A204.1 (cell line): ENCODE results near the gene MEF2C.

Experiments
- FAIRE-seq: peaks from 2 replicates; lab custom pipeline; 2012; peaks lifted over from hg19 to GRCh38; lab: Jason Lieb, UNC

Gene MEF2C

DNA sequence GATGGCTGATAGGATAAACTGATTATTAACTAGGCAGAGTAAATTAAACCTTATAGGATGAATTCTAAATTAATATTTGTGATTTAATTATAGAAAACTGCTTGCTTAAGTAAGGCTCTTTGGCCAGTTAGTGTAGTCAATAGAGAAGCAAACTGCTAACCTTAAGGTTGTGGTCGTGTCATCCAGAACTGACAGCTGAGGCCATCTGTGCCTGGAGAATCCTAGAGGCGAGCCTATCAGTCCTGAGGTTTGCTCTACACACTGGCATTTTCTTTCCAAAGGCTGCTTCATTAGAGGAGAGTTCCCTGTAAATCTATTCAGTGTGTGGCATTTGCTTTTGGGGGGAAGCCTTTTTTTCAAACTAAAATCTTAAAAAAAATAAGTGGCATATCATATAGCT is 169.2 kb downstream of the MEF2C start:
- no peak for FAIRE-seq

DNA sequence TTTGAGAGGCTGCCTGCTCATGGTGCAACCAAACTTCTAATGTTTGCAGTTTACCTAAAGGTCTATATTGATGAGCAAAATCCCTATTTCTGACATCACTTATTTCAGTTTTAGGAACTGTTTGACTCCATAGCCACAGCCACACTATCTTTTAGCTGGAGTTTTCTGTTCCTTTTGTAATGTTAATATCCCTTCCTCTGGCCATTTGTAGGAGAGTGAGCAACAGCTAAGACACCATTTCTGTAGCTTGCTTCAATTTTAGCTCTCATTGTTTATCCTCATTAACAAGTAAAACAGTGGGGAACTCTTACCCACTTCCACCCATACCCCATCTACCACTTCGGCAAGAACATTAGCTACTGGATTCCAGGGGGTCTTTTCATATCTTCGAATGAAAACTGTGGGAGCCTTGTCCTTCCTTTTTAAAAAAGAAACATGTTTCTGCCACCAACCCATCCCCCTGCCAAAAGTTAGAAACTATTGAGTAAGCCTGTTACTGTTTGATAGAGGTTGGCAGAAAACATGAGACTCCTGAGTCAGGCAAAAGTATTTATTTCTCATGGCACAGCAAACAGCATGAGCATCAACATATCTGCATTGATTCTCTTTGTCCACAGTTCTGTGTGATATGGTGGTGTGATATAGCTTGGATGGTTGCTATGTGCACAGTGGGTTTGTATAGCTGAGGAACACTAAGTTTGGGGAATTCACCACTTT is 174.1 kb downstream of the MEF2C start:
- FAIRE-seq: no peak

DNA sequence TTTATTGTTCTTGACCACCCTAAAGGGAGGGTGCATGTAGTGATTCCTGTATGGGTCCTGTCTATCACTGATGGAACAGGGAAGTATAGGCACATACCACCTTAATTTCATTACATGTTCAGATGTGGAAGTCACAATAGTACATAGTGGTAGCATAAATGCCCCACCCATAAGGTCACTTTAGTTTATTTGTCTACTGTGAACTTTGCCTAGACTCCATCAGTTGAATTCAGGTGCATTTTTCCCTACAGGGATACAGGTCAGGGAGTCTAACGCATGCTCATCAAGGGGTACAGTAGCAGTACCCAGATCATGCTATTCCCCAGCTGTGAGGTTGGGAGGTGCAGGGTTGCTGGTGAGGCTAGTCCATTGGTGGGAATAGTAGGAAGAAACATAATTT is 175.0 kb downstream of the MEF2C start:
- no peak for FAIRE-seq

DNA sequence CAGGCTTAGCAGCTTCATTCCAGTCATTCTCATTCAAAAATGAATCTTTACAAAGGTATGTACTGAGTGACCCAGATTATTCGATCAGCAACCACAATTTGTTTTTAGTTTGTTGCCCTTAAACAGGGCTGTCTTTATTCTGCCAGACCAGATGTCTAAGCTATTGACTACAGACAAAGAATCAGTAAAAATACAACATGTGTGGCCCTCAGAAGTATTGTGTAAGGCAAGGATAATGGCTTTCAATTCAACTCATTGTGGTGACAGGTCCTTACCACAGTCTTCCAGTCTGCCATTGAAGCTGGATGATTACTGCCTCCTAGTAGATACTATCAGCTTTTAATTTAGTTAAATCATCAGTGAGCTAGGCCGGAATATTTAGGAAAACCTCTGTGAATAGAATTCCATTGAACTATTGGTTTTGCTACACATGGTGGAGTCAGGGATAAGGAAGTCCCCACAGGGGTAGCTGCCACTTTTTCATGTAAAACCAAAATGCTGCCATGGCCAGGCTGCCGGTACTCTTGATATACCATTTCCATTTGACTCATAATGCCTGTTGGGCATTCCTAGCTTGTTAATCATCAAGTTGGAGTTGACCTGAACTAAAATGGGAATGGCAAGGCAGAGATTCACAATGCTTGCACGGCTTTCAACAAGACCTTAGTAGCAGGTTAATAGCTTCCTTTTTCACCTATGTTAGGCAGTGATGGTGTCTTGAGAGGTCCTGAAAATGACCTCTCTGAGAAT is 175.6 kb downstream of the MEF2C start:
- no peak for FAIRE-seq

DNA sequence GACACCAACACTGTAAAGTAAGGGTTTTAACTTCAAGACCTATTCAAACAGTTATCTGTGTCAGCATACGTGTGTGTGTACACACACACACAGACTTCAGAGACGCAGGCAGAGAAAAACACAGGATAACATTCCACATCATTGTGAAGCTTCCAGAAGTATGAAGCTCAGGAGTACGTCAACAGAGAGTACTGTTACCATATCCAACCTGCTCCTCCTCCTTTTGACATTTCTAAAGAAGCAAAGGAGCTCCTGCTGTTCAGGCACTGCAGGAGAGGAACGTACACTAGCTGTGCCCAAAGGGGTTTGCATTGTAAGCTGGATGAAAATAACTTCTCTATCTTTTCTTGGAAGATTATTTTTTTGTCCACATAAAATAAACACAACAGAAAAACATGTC is 180.7 kb downstream of the MEF2C start:
- FAIRE-seq: no peak

DNA sequence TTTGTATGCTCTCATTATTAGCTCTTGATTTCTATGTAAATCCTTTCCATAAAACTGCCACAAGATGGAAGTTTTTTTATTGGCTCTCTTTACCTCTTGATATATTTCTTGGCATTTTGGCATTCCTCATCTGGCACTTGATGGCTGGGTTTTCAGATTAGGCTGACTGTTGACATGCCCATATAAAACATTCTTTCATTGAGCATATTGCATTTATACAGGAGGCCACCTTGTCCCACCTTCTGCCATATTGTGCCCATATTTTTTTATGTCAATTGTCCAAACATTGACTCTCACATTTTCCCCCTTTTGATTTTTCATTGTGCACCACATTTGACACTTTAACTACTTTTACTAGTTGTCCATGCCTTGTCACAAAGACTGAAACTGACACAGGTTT is 182.9 kb downstream of the MEF2C start:
- no peak for FAIRE-seq

DNA sequence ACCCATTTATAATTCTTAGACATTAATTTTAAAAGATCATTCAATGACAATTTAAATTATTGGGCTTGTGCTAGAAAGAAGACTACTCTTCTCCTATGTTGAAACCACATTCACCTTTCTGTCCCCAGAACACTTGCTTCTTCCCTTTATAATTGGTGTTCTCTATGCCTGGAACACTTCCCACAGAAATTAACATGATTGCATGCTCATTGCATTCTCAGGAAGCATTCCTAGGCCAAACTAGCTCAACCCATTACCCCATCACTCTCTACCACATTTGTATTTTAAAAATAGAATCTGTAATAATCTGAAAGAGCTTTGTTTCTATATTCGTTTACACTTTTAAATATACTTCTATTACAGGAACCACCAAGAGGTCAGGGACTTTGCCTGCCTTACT is 184.7 kb downstream of the MEF2C start:
- no peak for FAIRE-seq

DNA sequence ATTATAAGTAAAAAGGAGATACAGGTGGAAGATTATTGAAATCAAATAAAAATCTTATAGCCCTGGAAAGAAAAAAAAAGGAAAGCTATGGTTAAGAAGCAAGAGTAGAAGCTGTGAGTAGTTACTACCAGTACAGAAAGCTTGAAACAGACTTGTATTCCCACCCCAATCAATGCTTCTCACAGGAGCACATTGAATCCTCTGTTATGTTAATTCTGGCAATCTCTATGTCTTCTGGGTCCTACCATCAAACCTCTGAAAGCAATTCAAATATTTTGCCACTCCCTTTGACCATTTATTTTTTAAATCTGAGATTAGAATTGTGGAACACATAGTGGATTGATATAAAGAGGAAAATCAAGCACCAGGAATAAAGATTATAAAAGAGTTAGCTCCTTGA is 186.5 kb downstream of the MEF2C start:
- no peak for FAIRE-seq

DNA sequence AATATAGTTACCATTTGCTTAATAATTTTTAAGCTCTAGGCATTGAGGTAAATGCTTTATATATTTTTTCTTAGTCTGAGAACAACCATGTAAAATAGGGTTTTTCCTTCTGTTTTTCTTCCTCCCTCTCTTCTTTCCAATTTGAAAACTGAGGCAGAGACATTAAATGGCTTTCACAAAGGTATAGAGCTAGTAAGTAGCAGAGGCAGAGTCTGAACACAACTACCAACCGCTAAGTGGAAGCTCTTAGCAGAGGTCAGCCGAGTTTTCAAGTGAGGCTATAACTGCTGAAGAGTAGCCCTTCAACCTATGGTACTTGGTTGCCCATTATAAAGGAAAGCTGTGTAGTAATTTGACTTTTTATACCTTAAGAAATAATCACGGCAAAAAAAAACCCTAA is 187.1 kb downstream of the MEF2C start:
- no peak for FAIRE-seq

DNA sequence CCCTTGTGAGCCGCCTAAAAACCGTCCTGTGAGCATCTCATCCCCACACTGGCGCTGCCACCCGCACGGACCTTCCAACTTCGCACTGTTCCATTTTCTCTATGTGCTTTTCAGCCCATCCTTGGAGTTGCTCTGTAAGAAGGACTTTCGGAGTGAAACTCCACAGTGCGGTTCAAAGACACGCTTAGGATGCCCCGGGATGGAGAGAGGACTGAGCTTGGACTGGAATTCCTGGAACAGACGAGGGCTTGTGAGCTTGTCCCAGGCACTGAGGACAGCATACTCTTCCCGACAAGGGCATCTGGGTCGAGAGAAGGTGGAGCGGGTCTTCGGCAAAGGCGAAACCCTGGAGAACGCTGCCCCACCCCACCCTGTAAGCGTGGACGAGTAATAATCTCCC is 187.8 kb downstream of the MEF2C start:
- no peak for FAIRE-seq

DNA sequence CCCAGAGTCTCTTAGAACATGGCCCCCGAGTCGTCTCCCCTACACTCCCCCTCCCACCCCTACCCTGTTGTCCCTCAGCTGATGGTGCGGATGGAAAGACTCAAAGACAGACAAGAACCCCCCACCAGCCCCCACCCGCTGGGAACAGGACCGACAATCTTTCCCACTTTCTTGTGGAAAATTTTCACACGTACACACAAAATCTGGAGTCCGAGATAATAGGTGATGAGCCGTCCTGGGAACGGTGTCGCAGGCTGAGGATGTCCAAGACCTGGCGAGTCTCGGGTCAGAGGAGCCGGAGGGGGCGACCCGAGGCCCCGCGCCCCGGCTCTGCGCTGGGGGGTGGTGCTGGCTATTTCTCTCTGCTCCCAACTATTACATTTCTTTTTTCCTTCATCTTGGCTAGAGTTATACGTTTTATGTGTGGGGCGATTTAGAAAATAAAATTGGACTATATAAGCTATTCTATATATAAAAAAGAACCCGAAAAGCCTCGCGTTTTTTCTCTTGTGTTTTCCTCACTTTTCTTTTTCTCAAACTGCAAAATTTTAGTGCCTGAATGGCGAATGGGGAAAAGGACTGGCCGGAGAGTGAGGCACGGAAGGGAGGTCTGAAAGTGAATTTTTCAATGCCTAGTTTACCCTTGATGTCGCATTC is 188.8 kb downstream of the MEF2C start:
- FAIRE-seq: no peak

DNA sequence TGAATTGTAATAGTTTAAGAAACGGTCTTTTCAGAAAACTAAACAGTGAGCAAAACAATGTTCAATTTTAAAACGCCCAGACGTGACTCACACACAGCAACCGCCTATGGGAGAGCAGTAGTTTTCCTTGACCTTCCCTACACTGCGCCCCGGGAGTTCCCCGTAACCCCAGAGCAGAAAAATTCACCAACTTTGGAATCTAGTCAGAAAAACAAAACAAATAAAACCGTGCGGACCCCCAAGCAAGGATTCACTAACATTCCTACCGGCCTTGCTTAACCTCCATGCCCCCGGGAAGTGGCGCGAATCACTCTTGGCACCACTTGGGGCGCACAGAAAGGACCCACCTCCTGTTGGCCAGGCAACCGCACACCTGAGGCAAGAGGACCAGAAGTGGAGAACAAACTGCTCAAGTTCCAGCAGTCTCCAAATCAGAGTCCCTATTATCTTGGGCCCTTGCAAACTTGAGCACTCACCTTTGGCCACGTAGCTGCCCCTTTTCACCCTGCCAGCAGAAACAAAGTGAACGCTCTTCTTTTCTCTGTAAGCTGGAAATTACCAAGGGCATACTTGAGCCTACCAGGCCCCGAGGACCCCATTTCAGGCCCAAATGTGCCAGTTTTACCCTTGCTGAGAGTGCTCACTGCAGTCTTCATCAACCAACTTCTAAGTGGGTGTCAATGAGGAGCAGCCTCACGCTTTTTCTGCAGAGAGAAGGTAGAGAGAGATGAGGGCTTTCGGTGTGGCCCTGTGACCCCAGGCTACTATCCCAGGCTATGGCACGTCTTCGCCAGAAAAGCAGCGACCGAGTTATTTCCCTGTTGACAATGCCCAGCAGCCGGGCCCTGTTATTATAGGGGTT is 189.7 kb downstream of the MEF2C start:
- FAIRE-seq: no peak

DNA sequence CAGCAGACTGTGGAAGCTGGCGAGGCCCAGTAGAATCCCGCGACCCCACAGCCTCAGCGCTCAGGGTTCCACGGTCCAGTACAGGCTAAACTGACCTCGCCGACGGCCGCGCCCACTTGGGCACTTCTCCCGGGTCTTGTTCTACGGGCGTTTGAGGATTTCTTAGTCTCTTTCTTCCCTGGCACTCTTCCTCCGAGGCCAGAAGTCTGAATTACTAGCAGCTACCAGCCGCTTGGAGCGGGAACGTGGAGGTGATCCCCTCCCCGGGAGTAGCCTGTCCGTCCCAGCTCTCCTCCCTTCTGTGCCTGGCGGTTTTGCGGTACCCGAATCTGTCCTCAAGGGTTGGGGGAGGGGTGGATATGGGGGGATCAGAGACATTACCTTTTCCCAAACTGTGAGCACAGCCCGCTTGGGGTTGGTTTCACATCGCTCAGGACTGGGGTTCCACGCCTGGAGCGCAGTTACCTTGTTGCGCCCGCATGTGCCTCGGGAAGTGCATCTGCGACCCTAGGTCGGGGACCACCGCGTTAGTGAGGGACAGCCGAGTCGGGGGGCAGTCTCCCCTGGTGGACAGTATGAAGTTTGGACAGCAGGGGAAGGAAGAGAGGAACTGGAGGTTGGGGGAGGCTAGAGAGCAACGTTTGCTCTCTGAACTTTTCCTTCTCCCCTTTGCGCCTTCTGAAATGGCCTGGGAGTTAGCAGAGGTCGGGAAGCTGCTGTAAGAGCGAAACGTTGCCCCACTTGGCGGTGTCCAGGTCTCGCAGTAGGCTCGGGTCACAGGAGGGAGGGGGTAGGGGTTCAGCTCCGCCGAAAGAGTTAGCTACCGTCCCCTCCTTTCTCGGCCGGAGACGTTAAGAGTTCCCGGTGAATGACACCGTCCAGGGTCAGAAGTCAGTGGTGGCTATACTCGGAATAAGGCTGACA is 190.8 kb downstream of the MEF2C start:
- FAIRE-seq: no peak

DNA sequence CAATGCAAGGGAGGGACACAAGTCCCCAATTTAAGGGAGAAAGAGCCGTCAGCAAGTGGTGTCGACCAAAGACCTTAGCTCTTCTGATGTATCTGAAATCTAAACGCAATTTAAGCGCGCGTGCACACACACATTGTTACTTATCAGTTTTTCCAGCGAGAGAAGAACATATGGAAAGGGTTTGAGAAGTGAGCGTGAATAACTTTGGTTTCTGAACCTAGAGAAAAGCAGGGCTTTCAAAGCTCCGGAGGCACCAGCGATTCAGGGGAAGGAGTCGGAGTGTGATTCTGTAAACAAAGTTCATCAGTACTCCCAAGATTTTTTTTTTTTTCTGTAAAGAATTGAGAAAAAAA is 191.8 kb downstream of the MEF2C start:
- no peak for FAIRE-seq

DNA sequence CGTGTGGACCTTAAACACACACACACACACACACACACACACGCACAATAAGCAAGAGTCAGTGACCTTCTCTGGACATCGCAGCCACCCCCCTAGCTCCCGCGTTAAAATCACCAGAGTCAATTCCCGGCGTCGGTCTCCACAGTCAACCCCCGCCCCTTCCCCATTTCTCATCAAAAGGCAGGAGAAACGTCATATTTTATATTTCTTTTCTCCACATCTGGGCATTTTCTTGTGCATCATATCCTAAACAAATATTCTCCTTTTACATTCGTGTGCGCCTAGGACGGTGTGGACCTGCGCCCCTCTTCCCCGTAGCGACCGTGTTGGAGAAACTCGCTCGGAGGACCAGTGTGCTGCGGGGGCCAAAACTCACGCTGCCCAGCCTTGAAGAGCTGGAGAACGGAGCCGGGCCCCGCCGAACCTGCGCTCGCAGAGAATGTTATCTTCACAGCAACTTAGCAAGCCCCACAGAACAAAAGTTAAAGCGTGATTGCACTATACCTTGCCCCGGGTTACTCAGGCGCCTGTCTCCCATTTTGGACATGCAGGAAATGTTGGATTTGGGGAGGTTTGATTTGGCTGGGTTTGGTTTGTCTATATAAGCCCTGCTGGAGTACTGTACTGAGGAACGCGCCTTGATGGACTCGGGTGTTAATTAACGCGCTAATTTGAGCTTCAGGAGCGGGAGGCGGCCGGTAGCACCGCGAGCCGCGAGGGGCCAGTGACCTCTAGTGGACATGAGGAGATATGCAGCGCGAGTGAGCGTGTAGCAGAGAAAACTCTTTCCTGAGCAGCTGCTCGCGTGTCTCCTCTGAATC is 192.4 kb downstream of the MEF2C start:
- no peak for FAIRE-seq

DNA sequence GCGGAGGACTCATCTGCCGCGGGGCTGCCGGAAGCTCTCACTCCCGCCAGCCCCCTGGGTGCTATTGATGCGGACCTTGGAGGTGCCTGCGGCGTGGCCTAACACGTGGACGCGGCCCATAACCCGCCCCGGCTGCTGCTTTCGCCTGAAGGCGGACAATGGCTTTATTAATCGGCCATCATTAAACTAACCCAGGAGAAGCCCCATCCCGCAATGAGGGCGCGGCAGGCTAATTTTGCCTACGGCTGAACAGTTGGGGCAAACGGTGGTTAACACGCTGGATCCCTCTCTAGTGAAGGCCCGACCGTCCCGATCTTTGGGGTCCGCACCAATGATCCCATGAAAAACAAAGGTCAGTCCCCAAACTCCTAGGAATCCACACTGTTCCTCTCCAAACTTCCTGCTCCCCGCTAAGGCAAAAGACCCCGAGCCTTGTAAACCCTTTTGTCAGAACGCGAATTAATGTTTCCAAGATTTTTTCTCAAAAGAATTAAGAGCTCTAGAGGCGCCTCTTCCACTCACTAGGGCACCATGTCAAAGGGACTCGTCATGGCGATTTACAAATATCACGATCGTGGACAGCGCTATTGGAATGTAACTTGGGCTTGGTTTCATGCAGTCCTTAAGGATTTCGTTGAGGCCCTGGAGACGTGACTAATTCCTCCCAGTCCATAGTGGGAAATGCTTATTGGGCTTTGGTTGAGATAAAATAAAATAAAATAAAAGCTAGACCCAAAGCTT is 193.1 kb downstream of the MEF2C start:
- FAIRE-seq: no peak

DNA sequence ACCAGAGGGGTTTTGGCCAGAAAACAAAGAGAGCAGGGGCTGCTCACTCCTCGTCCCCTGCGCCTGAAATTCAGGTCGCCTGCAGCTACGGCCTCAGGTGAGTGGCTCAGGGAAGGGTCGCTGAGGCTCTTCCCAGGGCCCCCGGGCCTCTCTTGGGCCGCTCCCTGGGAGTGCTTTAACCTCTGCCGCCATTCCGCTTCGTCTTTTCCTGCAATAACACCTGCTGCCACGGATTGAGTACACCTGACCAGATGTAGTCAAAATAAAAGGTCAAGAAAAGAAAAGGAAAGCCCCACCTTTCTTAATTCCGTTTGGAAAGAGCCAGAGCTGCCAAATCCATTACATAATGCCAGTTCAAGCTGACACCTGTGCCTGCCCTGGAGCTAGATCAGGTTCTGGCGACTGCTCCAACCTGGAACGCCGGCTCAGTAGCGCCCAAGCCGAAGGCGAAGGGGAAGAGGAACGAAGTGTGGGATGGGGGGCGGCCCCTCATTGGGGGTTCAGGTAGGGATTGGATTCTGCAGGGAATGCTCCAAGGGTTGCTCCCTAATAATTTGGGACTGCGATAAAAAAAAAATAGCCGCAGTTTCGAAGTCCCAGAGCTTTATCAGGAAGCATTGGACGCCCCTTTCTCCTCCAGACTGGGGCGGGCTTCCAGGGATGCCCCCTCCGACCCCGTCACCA is 193.9 kb downstream of the MEF2C start:
- no peak for FAIRE-seq

DNA sequence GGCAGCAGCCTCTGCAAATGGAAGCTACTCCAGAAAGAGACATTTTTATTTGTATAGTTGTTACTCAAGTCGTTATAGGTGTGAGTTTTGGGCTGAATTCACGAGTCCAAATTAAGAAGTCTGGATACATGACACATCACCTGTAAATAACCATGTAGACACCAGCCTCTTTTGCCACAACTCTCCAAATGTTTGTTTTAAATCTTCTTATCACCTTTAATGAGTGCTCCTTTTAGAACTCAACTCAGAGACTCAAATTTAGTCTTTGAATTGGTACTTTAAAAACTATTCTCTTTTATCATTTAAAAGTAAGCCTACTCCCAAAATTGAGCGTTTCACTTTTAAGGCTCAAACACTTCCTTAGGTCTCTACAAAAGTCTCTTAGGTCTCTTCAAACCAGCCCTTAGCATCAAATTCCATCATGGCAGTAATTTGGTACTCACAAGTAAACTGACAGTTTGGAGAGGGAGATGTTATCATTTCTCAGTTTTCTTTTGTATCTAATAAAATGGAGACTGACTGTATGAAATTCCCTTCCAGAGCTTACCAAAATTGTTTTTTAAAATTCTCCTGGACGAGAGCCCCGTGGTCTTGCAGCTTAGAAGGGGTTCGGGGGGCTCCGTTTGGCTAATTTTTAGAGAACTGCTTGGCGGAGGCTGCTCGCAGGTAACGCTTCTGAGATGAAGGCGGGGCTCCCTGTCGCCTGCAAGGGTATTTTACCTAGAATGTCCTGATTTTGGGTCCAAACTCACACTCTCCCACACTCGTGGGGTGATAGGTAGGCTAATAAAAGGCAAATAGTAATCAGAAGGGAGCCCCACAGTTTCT is 194.6 kb downstream of the MEF2C start:
- FAIRE-seq: no peak
